Measurements from ENCODE around the gene PRKACB.

- no peak for TF ChIP-seq CTCF (IDR thresholded peaks at IDR 0.05)
- no peak for TF ChIP-seq POLR2A (IDR thresholded peaks at IDR 0.05)
Measured at GRCh38 chr1:84247425-84248220, 103.6 kb downstream of the PRKACB start.
